DMS114 treated with DMSO at 0.1 percent for 48 hours (cell line): Measurements from ENCODE around the gene HNRNPH1.
A peak's percentile ranks its signal among the peaks of the same experiment; 100 is the strongest.

Experiments
- DNase-seq: peaks from one replicate; lab custom pipeline; 2025; ENCODE audit not compliant: unreplicated experiment; lab: John Stamatoyannopoulos, UW

The HNRNPH1 gene

DNA sequence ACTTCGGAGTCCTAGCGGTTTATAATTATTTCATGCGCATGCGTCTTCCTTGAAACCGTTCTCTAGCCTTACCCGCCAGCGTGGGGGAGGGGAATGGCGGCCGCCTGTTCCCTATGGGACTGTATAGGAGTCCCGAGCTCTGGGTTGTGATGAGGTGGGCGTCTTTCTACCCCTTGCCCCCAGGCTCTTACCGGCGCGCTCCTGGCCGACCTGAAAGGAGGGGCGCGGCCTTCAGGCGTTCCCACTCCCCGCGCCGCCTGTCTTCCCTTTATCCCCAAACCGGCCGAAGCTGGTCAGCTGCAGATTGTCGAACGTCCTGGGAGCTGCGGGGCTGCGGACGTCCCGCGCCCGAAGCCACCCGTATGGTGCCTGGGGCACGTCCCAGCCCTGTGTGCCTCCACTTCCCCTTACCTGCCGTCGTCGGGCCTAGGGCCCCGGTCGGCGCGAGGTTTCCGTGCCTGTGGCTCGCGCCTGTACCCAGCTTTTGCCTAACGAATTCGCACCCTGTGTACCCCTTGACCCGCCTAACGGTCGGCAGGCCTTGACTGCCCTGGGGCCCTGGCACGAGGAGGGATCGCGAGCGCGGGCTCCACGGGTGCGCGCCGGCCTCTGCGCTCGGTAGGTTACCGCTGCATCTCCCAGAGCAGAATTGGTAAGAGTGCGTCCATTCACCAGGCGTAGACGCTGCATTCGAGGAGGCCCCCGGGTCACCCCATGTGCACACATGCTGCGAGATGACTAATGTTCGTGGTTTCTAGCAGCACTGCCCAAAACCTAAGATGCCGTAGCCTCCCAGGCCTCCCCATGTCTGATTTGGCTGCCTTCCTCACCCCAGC, 653 bp upstream of the HNRNPH1 start:
- no peak for DNase-seq

DNA sequence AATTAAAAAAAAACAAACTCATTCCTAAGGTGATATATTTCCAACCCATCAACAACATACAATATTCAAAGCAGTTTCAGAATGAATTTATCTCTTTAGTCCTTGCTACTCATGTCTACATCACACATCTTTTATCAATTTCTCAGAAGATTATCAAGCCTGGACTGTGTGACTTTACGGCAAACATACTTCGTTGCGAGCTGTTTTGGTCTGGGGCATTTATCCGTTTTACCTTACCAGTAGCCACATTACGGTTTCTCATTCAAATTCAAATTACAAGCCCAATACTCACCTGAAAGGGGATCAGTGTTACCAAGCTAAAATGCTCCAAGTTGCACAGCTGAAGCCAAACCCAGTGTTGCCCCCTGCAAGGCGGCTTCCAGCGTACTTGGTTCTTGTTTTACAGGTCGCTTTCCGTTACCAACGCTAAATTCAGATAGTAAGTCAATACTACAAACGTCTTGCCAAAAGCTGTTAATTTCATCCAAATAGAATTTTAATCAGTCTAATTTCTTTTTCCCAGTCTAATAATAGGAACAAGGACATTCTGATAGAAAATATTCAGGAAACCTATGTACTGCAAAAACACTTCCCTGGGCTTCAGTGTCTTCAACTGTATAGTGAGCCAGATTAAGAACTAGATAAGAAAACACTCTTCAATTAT, 1.8 kb downstream of the HNRNPH1 start:
- no peak for DNase-seq

DNA sequence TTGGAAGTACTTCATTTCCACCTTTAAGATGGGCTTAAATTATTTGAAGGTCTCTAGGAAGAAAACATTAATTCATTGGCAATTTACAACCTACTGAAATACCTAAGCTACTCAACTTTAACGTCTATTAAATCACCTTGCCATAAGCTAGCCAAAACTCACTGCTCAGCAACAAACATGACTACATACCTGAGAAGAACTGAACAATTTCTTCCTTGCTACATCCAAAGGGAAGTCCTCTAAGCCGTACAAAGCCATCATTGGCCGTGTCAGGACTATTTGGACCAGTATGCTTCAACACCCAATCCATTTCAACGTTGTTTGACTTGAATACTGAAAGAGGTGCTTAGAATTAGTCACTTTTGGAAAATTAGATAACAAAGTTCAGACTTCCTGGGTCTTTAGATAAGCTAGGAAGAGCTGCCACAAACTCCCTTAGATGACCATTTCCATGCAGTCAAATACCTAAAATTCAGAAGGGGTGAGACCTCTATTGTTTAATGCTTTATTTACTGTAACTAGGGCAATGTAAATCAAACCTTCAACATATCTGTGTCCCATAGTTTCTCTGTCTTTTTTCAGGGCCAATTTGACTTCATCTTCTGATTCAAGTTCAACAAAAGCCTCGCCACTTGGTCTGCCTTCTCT, 2.6 kb downstream of the HNRNPH1 start:
- DNase-seq, result no peak

DNA sequence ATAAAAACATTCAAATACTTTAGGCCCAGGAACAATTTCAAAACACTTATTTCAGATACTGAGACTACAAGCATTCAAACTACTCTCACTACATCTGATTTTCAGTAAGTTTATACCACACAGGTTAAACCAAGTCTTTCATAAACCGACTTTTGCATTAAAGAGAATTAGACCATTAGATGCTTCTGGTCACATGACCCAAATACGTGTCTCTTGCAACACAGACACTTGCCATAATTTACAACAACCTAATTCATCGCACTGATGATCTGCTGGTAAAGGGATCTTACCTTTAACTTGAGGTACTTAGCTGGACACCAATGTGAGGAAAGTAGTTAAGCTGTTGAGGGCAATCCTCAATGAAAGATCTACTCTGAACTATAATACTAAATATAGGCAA, 3.2 kb downstream of the HNRNPH1 start:
- DNase-seq, result no peak

DNA sequence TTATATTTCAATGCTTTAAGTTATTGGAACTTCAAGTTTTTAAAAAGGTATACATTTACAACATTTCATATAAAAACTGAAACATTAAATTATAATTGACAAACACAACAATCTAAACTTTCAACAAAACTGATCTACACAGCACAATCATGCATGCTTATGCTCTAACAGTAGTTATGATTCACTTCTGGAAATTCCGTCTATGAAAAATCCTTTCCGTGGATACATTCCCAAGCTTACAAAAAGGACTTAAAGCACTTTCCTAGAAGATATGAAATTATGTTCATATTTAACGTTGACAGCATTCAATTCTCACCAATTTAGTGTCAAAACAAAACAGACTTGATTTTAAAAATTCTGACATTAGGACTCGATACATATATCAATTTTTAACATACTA, 3.7 kb downstream of the HNRNPH1 start:
- DNase-seq, result no peak

DNA sequence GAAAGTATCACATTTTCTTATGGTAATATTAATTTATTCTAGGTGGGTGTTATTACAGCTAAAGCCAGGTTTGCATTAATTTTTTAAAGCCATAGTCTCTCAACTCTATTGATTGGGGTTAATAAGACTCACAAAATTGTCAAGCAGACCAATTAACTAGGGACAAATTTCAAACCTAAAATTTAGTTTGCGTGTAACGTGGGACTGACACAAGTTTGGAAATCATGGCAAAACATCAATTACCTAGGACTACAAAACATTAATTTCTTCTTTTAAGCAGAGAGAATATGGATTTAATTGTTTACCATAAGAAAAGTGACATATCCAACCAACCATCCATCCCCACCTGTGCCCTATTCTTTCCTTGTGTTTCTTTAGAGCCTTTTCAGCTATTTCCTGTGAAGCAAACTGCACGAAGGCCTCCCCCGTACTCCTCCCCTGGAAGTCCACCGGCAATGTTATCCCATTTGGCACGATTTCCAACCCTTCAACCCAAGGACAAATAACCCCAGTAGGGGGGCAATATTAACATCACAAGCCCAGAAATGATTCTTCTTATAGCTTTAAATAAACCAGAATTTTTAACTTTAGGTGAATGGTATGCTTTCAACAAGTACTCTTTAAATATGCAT, 4.4 kb downstream of the HNRNPH1 start:
- no peak for DNase-seq

DNA sequence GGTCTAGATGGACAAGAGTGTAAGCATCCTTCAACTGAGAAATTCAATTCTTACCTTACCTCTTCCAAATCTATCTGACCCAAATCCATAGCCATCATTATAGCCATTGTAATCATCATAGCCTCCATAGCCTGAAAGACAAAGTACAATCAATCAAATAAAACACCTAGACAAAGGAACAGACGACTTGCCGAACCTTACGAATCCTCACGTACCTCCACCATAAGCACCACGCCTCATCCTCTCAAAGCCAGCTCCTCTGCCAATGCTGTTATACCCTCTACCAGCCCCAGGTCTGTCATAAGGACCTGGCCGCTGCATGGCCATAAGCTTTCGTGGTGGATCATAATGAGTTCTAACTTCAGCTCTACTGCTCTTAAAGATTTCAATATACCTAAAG, 5.5 kb downstream of the HNRNPH1 start:
- DNase-seq, result no peak

DNA sequence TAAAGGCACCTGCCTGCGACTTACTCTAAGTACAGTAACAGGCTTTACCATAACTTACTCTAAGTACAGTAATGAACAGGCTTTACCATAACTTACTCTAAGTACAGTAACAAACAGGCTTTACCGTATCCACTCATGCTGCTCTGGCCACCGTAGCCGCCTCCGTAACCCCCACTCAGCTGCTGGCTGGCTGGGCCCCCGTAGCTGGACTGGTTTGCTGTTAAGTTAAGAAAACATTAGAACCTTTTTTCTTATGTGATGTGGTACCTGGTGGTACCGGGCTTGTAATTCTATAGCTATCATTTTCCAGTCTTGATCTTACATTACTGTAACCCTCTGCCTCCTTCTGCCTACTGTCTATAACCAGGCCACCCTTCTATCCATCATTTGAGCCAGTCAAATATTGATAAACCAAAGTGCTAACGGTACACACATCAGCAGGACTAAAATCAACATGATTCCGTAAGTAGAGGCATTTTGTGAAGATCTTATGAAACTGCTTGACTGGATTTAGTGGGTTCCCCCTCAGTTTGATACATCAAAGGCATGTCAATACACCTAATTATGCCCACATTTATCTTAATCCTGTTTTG, 7.4 kb downstream of the HNRNPH1 start:
- no peak for DNase-seq

DNA sequence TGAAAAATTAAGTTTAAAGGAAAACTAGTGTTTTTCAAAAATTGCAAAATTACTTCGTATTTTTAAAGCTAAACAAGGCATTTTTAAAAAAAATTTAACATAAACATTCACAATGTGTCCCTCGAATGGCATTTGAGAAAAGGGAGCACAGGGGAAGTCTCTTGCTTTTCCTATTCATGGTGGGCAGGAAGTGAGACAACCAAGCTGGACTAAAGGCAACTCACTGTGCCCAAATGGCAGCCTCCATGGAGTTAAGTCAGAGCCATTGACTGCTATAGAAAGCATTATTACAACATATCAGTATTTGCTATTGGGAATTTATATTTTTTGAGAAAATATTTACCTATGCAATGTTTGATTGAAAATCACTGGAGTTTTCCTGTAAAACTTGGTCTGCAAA, 8.3 kb downstream of the HNRNPH1 start:
- DNase-seq, result no peak

DNA sequence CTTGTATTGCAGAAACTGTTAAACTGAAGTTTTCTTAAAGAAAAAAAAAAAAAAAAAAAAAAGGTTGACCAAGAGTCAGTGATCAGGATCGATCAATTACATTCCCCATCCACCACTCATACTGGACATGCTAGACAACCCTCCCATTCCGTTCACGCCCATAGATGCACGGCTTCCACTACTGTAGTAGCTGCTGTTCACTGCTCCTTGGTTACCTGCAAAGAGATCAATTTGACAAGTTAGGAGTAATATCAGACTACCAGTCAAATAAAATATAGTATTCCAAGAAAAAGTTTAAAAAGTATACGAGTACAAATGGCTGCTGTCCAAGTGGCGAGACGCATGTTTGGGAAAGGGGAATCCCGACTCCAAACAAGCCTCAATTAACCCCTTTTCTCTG, 8.7 kb downstream of the HNRNPH1 start:
- DNase-seq, result no peak

DNA sequence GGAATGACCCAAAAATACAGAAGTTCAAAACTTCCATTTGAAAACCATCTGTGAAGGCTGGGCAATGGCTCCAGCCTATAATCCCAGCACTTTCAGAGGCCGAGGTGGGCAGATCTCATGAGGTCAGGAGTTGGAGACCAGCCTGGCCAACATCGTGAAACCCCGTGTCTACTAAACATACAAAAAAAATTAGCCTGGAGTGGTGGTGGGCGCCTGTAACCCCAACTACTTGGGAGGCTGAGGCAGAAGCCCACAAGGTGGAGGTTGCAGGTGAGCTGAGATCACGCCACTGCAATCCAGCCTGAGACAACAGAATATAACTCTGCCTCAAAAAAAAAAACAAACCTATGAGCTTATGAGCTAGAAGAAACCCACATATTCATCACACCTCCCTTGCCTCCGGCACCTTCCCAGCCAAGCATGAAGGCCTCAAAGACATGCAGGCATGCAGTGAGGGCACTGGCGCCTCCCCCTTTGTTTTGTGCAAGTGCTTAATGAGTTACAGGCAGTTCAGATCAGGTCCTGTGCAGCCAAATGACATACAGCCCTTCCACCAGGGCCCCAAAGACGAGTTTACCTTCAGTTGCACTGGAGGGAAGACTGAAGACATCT, 9.9 kb downstream of the HNRNPH1 start:
- DNase-seq, result no peak

DNA sequence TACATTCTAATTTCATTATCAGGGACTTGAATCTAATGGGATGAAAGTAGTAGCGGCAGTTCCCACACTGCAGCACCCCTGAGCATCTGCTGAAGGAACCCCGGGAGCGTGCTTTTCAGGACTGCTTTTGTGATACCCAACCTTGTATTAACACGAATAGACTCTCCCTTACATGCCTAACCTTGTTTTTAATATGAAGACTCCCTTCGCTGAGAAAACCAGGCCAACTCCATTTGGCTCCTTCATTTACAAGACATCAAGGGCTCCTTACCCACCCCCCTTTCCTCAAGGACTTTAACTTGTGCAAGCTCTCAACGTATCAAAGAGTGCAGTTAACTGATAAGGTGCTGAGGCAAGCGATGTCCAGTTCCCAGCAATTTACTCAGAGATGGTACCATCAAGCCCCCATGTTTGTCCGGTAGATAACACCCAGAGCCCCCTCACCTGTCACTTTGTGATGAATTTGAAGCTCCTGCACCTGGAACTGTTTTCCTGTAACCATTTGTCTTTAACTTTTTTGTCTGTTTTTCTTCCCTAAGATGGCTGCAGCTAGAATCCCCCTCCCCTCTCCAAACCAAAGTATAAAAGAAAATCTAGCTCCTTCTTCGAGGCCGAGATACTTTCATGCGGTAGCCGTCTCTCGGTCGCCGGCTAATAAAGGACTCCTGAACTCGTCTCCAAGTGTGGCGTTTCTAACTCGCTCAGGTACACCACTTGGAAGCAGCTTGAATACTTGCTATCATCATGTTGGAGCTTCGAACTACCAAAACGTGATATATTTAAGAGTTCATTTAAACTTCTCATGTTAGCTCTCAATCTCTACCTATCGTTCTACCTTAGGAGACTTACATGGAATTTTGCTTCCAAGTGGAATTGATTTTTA, 10.7 kb downstream of the HNRNPH1 start:
- DNase-seq, result peak; percentile 37

DNA sequence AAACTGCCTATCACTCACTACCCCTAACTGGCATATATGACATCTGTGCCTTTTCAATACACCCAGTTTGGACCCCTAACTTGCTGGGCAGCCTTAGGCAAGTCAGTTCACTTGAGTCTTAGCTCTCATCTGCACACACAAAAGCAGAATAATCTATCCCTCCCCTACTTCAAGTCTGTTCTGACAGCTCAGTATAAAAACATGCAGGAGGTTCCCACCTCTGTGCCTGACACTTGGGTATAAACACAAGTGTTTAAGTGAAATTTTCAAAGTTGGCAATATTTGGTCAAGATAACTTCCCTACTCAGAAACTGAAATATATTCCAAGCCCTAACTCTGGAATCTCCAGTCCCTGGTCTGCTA, 12.6 kb downstream of the HNRNPH1 start:
- DNase-seq, result peak; percentile 53

DNA sequence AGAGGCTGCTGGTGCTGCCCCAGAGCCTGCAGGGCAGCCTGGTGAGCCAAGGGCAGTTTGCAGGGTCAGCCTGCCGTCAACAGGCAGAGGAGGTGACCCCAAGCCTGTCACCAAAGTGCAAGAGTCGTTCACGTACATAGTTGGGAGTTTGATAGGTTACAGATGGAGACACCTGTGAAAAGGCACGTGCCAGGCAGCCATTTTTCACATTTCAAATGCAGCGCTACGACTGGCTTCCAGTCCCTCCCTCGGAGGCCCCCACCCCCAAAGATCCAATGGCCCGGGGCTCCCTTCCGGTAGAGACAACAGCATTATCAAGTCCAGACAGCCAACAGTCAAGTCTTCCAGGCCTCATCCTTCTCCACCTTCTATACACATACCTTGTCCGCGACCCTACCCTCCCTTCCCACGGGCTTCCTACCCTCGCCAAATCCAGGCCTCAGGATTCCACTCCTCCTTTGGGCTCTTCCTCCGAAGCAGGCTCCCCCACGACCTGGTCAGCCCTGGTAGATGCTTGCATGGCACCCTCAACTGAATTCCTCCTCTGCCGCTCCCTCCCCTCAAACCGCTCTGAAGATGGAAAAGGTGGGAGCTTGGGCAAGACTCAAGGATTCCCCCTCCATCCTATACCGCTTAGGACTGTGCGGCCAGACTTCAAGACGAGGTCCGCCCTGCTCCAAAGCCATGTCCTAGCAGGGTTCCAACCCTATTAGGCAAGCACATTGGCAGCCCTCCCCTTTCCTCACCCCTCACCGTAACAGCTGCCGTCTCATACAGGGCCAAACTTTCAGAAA, 13.2 kb downstream of the HNRNPH1 start:
- no peak for DNase-seq

DNA sequence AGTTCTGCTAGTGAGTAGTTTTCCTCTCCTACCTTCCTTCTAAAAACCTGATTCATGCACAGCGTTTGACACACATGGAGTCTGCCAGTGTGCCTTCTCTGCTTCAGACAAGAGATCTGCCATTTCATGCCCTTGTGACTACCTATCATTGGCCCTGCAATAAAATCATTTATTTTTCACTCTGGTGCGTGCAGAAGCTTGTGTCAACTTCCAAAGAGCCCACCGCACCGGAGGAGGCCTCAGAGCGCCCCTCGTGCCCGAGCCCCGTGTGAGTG, 13.7 kb downstream of the HNRNPH1 start:
- peak; percentile 34 for DNase-seq

DNA sequence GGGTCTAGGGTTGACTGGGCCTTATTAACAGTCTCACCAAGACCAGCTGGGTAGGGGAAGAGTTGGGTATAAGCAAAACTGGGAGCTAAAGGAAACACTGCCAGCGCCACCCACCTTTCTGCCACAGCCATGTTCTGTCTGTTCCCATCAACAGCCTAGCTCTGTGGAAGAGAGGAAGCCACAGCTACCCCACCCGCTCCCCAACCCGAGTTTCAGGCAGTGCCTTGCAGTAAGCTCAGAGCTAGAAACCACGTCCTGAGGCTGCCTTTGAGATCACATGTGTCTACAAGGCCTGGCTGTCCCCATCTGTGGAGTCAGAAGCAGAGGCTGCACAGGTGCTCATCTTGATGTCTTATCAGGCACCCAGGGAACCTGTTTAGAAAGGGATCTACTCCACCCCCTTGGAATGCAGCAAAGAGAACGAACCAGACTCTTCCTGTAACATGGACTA, 15.3 kb downstream of the HNRNPH1 start:
- DNase-seq, result no peak

DNA sequence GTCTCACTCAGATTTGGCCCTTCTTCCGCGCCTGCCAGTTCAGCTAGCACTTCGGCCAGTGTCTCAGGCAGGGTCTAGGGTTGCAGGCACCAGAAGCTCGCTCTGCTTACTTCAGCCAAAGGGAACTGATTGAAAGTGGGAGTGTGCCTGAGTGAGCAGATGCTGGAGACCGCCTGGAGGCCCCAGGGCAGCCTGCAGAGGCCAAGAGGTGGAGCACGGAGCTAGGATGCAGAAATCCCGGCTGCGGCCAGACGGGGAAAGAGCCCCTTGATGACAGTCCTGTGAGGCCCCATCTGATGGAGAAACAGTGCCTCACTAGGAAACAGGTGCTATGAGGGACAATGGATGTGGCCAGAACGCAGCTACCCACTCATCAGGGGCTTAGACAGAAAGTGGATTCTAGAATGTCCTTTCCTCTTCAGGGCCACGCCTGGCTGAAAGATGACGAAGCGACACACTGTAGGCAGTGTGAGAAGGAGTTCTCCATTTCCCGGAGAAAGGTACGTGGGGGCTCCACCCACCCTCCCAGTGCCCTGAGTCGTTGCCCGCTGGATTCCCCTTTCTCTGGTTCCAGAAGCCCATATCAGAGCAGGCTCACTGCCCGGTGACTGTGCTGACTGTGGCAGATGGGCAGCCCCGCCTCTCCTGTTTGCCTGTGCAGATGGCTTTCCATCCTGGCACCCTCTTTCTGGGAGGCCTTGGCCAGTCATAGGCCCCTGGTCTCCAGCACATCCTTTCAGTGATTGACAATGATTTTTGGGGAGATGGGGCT, 16.1 kb downstream of the HNRNPH1 start:
- DNase-seq, result no peak

DNA sequence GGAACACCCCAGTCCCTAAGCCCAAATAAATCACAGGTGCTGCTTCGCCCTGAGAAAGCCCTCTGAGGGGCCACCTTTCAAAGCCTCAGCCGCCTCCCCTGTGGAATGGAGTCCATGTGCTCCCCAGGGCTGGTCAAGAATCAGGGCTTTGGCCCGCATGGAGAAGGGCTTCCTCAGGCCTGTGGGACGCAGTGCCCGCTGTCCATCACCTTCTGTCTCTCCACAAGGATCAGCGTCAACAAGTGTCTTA, 16.6 kb downstream of the HNRNPH1 start:
- no peak for DNase-seq
